ENCODE measurements around the gene TNIP1.

The TNIP1 gene

DNA sequence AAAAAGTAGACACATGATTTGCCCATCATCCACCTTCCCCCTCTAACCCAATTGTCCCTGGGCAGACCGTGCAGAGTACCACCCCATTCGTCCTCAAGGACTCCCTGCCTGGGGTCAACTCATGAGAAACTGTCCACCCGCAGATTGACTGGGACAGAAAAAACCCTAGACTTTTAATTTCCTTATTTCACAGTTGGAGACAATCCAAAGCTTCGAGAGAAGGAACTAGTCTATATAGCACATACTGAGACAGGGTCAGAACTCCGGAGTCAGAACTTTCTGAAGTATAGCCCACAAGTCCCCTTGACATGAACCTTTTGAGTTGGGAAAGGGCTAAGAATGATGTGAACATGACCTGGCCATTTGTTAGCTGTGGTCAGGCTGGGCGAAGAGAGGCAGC, 68.0 kb downstream of the TNIP1 start:
- TF ChIP-seq TAF1 (IDR thresholded peaks at IDR 0.05; ENCODE audit: low read depth, low read length), result no peak
- no peak for TF ChIP-seq POLR2AphosphoS5 (IDR thresholded peaks at IDR 0.05; ENCODE audit: low read depth, low read length)
- TF ChIP-seq PAX5 (IDR thresholded peaks at IDR 0.05; ENCODE audit: insufficient read depth, low read length, severe bottlenecking), result no peak
- no peak for FAIRE-seq
- DNase-seq (ENCODE audit: insufficient read length, low spot score), result no peak

GRCh38 chr5:151008906-151009305, 71.9 kb downstream of the TNIP1 start:
- TF ChIP-seq POU2F2 (IDR thresholded peaks at IDR 0.05; ENCODE audit: low read depth, low read length) (no peak), SPI1 (IDR thresholded peaks at IDR 0.05; ENCODE audit: low read depth, low read length) (no peak), TAF1 (IDR thresholded peaks at IDR 0.05; ENCODE audit: low read depth, low read length) (no peak), PAX5 (IDR thresholded peaks at IDR 0.05; ENCODE audit: insufficient read depth, low read length, severe bottlenecking) (no peak), POLR2A (IDR thresholded peaks at IDR 0.05; ENCODE audit: low read depth, low read length) (no peak), POLR2AphosphoS5 (IDR thresholded peaks at IDR 0.05; ENCODE audit: low read depth, low read length) (no peak)
- DNase-seq (ENCODE audit: insufficient read length, low spot score) (no peak), FAIRE-seq (no peak)

DNA sequence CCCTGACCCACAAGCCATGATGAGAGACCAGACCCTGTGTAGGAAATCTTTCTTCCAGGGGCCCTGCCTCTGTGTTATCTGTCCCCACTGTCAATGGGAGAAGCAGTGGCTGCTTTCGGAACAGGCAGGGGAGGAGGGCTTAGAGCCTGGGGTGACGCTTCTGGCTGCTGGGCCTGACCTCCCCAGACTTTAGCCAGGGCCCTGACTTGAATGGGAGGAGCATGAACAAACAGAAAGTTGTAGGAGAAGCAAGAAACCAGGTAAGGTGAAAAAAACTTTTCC, 72.7 kb downstream of the TNIP1 start:
- DNase-seq (ENCODE audit: insufficient read length, low spot score) (no peak), FAIRE-seq (no peak)
- TF ChIP-seq POLR2A (IDR thresholded peaks at IDR 0.05; ENCODE audit: low read depth, low read length) (no peak), PAX5 (IDR thresholded peaks at IDR 0.05; ENCODE audit: insufficient read depth, low read length, severe bottlenecking) (no peak), TAF1 (IDR thresholded peaks at IDR 0.05; ENCODE audit: low read depth, low read length) (no peak), POU2F2 (IDR thresholded peaks at IDR 0.05; ENCODE audit: low read depth, low read length) (no peak), SPI1 (IDR thresholded peaks at IDR 0.05; ENCODE audit: low read depth, low read length) (no peak)

- FAIRE-seq (no peak), DNase-seq (ENCODE audit: insufficient read length, low spot score) (no peak)
- no peak for TF ChIP-seq POLR2AphosphoS5 (IDR thresholded peaks at IDR 0.05; ENCODE audit: low read depth, low read length)
- no peak for TF ChIP-seq POU2F2 (IDR thresholded peaks at IDR 0.05; ENCODE audit: low read depth, low read length)
- no peak for TF ChIP-seq TAF1 (IDR thresholded peaks at IDR 0.05; ENCODE audit: low read depth, low read length)
- no peak for TF ChIP-seq POLR2A (IDR thresholded peaks at IDR 0.05; ENCODE audit: low read depth, low read length)
- TF ChIP-seq SPI1 (IDR thresholded peaks at IDR 0.05; ENCODE audit: low read depth, low read length), result no peak
- TF ChIP-seq PAX5 (IDR thresholded peaks at IDR 0.05; ENCODE audit: insufficient read depth, low read length, severe bottlenecking), result no peak
These were observed 73.2 kb downstream of the TNIP1 start for GRCh38 chr5:151007430-151008209.

DNA sequence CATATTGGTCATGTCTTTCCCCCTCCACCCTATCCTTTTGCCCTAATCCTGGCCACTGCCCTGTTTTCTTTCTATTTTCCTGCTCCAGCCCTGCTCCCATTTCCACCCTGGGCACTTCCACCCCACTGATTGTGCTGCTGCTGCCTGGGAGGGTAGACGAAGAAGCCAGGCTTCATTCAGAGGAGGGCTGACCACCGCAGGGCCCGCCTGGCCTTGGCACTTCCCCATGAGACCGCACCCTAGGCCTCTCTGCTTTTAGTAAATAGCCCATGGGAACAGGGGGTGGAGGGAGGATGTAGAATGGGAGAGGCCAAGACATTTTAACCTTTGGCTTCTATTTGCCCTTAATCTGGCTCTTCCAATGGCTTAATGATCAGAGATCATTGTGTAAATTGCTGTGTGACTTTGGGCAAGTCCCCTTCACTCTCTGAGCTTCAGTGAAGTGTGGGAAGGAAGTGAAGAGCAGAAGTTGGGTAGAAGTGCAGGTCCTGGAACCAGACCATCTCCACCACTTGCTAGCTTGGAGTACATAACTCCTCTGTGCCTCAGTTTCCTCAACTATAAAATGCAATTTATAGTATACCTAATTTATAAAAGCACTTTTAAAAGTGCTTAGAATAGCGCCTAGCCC, 74.0 kb downstream of the TNIP1 start:
- no peak for DNase-seq (ENCODE audit: insufficient read length, low spot score)
- FAIRE-seq, result no peak
- TF ChIP-seq TAF1 (IDR thresholded peaks at IDR 0.05; ENCODE audit: low read depth, low read length) (no peak), SPI1 (IDR thresholded peaks at IDR 0.05; ENCODE audit: low read depth, low read length) (no peak), POLR2AphosphoS5 (IDR thresholded peaks at IDR 0.05; ENCODE audit: low read depth, low read length) (no peak), POLR2A (IDR thresholded peaks at IDR 0.05; ENCODE audit: low read depth, low read length) (no peak), POU2F2 (IDR thresholded peaks at IDR 0.05; ENCODE audit: low read depth, low read length) (no peak), PAX5 (IDR thresholded peaks at IDR 0.05; ENCODE audit: insufficient read depth, low read length, severe bottlenecking) (no peak)

- TF ChIP-seq TAF1 (IDR thresholded peaks at IDR 0.05; ENCODE audit: low read depth, low read length) (no peak), POLR2AphosphoS5 (IDR thresholded peaks at IDR 0.05; ENCODE audit: low read depth, low read length) (no peak), PAX5 (IDR thresholded peaks at IDR 0.05; ENCODE audit: insufficient read depth, low read length, severe bottlenecking) (no peak), POLR2A (IDR thresholded peaks at IDR 0.05; ENCODE audit: low read depth, low read length) (no peak), SPI1 (IDR thresholded peaks at IDR 0.05; ENCODE audit: low read depth, low read length) (no peak), POU2F2 (IDR thresholded peaks at IDR 0.05; ENCODE audit: low read depth, low read length) (no peak)
- no peak for DNase-seq (ENCODE audit: insufficient read length, low spot score)
- no peak for FAIRE-seq
These were observed 74.8 kb downstream of the TNIP1 start for GRCh38 chr5:151005950-151006576.

DNA sequence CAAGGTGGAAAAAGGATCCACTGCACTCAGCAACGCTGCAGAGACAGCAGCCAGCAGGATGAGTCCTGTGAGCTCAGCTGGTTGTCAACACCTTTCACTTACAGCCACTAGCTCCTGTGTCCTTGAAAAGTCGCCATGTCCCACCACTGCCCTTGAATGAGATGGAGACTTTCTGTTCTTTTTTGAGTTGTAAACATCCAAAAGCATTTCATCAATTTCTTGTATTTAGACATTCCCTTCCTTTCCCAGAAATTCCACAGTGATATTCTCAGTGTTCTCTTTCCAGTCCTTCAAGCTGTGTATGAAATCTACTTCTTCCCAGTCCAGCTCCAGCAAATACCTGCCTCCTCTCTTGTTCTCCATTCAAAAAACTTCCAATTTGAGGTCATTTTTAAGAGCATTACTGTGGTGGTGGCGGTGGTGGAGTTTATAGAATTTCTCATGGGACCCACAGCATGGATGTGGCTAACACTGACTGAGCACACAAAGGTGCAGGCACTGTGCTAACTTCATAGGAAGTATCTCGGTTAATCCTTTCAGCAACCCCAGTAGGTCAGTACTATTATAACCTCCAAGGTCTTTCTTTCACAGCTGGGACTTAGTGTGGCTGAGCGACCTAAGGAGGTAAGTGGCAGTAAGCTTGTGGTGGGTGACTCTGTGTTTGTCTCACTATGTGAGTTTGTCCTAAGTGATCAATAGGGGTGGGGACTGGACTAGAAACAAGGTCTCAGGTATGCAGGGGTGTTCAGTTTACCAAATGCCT, 75.5 kb downstream of the TNIP1 start:
- DNase-seq (ENCODE audit: insufficient read length, low spot score), result no peak
- FAIRE-seq, result no peak
- TF ChIP-seq POLR2A (IDR thresholded peaks at IDR 0.05; ENCODE audit: low read depth, low read length), result no peak

DNA sequence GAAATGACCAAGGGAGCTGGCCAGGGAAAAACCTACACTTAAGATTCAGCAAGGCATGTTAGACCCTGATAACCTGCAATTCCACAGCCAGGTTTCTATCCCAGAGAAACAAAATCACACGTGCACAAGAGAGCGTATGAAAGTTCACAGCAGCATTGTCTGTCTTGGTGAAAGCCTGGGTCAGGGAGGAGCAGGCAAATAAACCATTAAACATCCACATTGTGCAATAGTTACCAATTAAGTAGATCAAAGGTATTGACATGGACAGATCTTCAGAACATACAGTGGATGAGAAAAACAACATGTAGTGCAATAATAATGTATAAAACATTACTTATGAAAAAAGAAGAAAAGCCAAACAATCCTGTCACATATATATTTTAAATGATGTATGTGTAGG, 76.3 kb downstream of the TNIP1 start:
- TF ChIP-seq SPI1 (IDR thresholded peaks at IDR 0.05; ENCODE audit: low read depth, low read length) (no peak), TAF1 (IDR thresholded peaks at IDR 0.05; ENCODE audit: low read depth, low read length) (no peak), POLR2AphosphoS5 (IDR thresholded peaks at IDR 0.05; ENCODE audit: low read depth, low read length) (no peak), PAX5 (IDR thresholded peaks at IDR 0.05; ENCODE audit: insufficient read depth, low read length, severe bottlenecking) (no peak), POU2F2 (IDR thresholded peaks at IDR 0.05; ENCODE audit: low read depth, low read length) (no peak), POLR2A (IDR thresholded peaks at IDR 0.05; ENCODE audit: low read depth, low read length) (no peak)
- FAIRE-seq (no peak), DNase-seq (ENCODE audit: insufficient read length, low spot score) (no peak)

DNA sequence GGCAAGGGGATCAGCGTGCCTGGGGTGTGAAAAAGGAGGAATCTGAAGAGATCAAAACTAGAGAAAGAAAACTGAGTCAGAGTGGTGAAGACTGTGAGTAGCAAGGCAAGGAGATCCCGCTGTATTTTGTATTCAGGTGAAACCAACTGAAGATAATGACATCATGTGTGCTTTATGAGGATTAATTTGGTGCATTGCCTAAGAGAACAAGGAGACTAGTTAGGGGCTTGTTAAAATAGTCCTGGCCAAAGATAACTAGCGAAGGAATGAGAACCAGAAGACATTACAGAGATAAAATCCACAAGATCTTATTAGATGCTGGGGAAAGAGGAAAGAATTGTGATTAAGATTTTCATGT, 77.4 kb downstream of the TNIP1 start:
- DNase-seq (ENCODE audit: insufficient read length, low spot score) (no peak), FAIRE-seq (no peak)
- TF ChIP-seq PAX5 (IDR thresholded peaks at IDR 0.05; ENCODE audit: insufficient read depth, low read length, severe bottlenecking) (no peak), POLR2A (IDR thresholded peaks at IDR 0.05; ENCODE audit: low read depth, low read length) (no peak), POU2F2 (IDR thresholded peaks at IDR 0.05; ENCODE audit: low read depth, low read length) (no peak), POLR2AphosphoS5 (IDR thresholded peaks at IDR 0.05; ENCODE audit: low read depth, low read length) (no peak), SPI1 (IDR thresholded peaks at IDR 0.05; ENCODE audit: low read depth, low read length) (no peak), TAF1 (IDR thresholded peaks at IDR 0.05; ENCODE audit: low read depth, low read length) (no peak)

All from GM12891 (cell line).